ENCODE data around the gene SEMA3F.

SEMA3F gene

GRCh38 chr3:50138266-50139200 lies 16.6 kb upstream of the SEMA3F start:
- Histone ChIP-seq H3K27ac (ENCODE audit: low read depth, low read length) (no peak overlapping the region), H3K9ac (ENCODE audit: low read length) (no peak overlapping the region), H2AFZ (ENCODE audit: low read depth, low read length, severe bottlenecking) (no peak overlapping the region), H3K4me3 (ENCODE audit: insufficient read depth, low read length, poor library complexity, severe bottlenecking) (no peak overlapping the region), H3K4me2 (ENCODE audit: low read depth, low read length, poor library complexity, severe bottlenecking) (no peak overlapping the region), H3K9me3 (ENCODE audit: insufficient read depth, low read length) (no peaks in the 10 kb centered on the region), H3K79me2 (ENCODE audit: insufficient read depth, low read length) (no peaks in the 10 kb centered on the region), H3K27me3 (ENCODE audit: low read length) (no peaks in the 10 kb centered on the region), H3K36me3 (ENCODE audit: low read length) (no peaks in the 10 kb centered on the region), H4K20me1 (ENCODE audit: low read depth, low read length) (no peaks in the 10 kb centered on the region), H3F3A (ENCODE audit: insufficient read depth) (no peaks in the 10 kb centered on the region), H3K9me2 (replicated peaks; ENCODE audit: insufficient read depth, low read length) (no peaks in the 10 kb centered on the region)
- TF ChIP-seq EZH2phosphoT487 (conservative IDR thresholded peaks at IDR 0.05; ENCODE audit: low read length) (no peak), CTCF (IDR thresholded peaks at IDR 0.05; ENCODE audit: insufficient read depth, low read length, poor library complexity, severe bottlenecking) (no peak)

GRCh38 chr3:50139308-50139707 lies 15.8 kb upstream of the SEMA3F start:
- H3K36me3 ChIP-seq (ENCODE audit: low read length), result no peaks in the 10 kb centered on the region
- no peaks in the 10 kb centered on the region for H3K79me2 ChIP-seq (ENCODE audit: insufficient read depth, low read length)
- no peak overlapping the region for H3K27ac ChIP-seq (ENCODE audit: low read depth, low read length)
- no peaks in the 10 kb centered on the region for H4K20me1 ChIP-seq (ENCODE audit: low read depth, low read length)
- TF ChIP-seq EZH2phosphoT487 (conservative IDR thresholded peaks at IDR 0.05; ENCODE audit: low read length) (no peak), CTCF (IDR thresholded peaks at IDR 0.05; ENCODE audit: insufficient read depth, low read length, poor library complexity, severe bottlenecking) (no peak)
- H2AFZ ChIP-seq (ENCODE audit: low read depth, low read length, severe bottlenecking), result no peak overlapping the region
- H3F3A ChIP-seq (ENCODE audit: insufficient read depth), result no peaks in the 10 kb centered on the region
- no peaks in the 10 kb centered on the region for H3K9me3 ChIP-seq (ENCODE audit: insufficient read depth, low read length)
- no peaks in the 10 kb centered on the region for H3K27me3 ChIP-seq (ENCODE audit: low read length)
- no peak overlapping the region for H3K4me2 ChIP-seq (ENCODE audit: low read depth, low read length, poor library complexity, severe bottlenecking)
- H3K9ac ChIP-seq (ENCODE audit: low read length), result no peak overlapping the region
- no peak overlapping the region for H3K4me3 ChIP-seq (ENCODE audit: insufficient read depth, low read length, poor library complexity, severe bottlenecking)
- H3K9me2 ChIP-seq (replicated peaks; ENCODE audit: insufficient read depth, low read length), result no peaks in the 10 kb centered on the region

GRCh38 chr3:50139718-50140423 lies 15.3 kb upstream of the SEMA3F start:
- Histone ChIP-seq H3K9me3 (ENCODE audit: insufficient read depth, low read length) (no peaks in the 10 kb centered on the region), H4K20me1 (ENCODE audit: low read depth, low read length) (no peaks in the 10 kb centered on the region), H3K4me2 (ENCODE audit: low read depth, low read length, poor library complexity, severe bottlenecking) (no peak overlapping the region), H3K27me3 (ENCODE audit: low read length) (no peaks in the 10 kb centered on the region), H3K36me3 (ENCODE audit: low read length) (no peaks in the 10 kb centered on the region), H3K4me3 (ENCODE audit: insufficient read depth, low read length, poor library complexity, severe bottlenecking) (no peak overlapping the region), H3K27ac (ENCODE audit: low read depth, low read length) (no peak overlapping the region), H3K9me2 (replicated peaks; ENCODE audit: insufficient read depth, low read length) (no peaks in the 10 kb centered on the region), H3K79me2 (ENCODE audit: insufficient read depth, low read length) (no peaks in the 10 kb centered on the region), H2AFZ (ENCODE audit: low read depth, low read length, severe bottlenecking) (no peak overlapping the region), H3F3A (ENCODE audit: insufficient read depth) (no peaks in the 10 kb centered on the region), H3K9ac (ENCODE audit: low read length) (no peak overlapping the region)
- TF ChIP-seq EZH2phosphoT487 (conservative IDR thresholded peaks at IDR 0.05; ENCODE audit: low read length) (no peak), CTCF (IDR thresholded peaks at IDR 0.05; ENCODE audit: insufficient read depth, low read length, poor library complexity, severe bottlenecking) (no peak)

Data from SU-DHL-6 (cell line).